Suprapubic skin (tissue), 4 donors: ENCODE data around the gene EYS. TPM values are rescaled to one million over a fixed set of nuclear protein-coding genes. Genes with fewer than 3 reads are reported as not detected.
"Not testable (repeated sequence)": the region's sequence is repeated elsewhere in the genome, so short reads cannot be mapped to it uniquely, and the experiment has no call there.

Source experiments
- DNase-seq, 2 donors: peaks; one replicate each; pipeline ENCODE4 v3.0.0-alpha.2; 2019; ENCODE audit warnings: low spot score in 2 of 2
- H3K27ac ChIP-seq: fragments of 200-600 bp; sonication (generic); one replicate; pipeline ENCODE4 v1.5.1; 2019
- H3K27me3 ChIP-seq: fragments of 200-600 bp; sonication (generic); one replicate; pipeline ENCODE4 v1.5.1; 2019
- H3K36me3 ChIP-seq: fragments of 200-600 bp; sonication (generic); one replicate; pipeline ENCODE4 v1.5.1; 2019
- H3K4me1 ChIP-seq: fragments of 200-600 bp; sonication (generic); one replicate; pipeline ENCODE4 v1.5.1; 2019
- H3K4me3 ChIP-seq: fragments of 200-600 bp; sonication (generic); one replicate; pipeline ENCODE4 v1.5.1; 2019; ENCODE audit warnings: mild to moderate bottlenecking
- H3K9me3 ChIP-seq: fragments of 200-600 bp; sonication (generic); one replicate; pipeline ENCODE4 v1.5.1; 2019
- CTCF ChIP-seq, 2 donors: fragments of 200-600 bp in 1 of 2; fragments of 450-650 bp in 1 of 2; sonication (generic) in 1 of 2; IDR thresholded peaks; one replicate each; pipeline ENCODE4 v1.5.1; 2016 to 2019; ENCODE audit warnings: antibody characterized with exemption in 2 of 2, mild to moderate bottlenecking in 1 of 2, moderate library complexity in 1 of 2
- EP300 ChIP-seq: sonication (generic); formaldehyde crosslinking; IDR thresholded peaks from one replicate; pipeline ENCODE4 v1.6.1; 2017; ENCODE audit warnings: antibody characterized with exemption
- POLR2A ChIP-seq, 2 donors: fragments of 450-650 bp; IDR thresholded peaks; one replicate each; pipeline ENCODE4 v1.6.1; 2017; ENCODE audit warnings: antibody characterized with exemption in 2 of 2, mild to moderate bottlenecking in 2 of 2, moderate library complexity in 2 of 2
- POLR2AphosphoS5 ChIP-seq, 3 donors: sonication (generic); formaldehyde crosslinking; IDR thresholded peaks; one replicate each; pipeline ENCODE4 v1.6.1; 2017; ENCODE audit warnings: antibody characterized with exemption in 3 of 3
- WGBS: methylation state at CpG from one replicate; pipeline ENCODE4 v1.1.5; 2018; 5-methylcytosine and 5-hydroxymethylcytosine counted together
- total RNA-seq, 4 donors: library from RNA; depleted of rRNA; stranded (reverse); fragments of >200 nt; gene quantifications; one replicate each; pipeline ENCODE4 v1.1.0, GENCODE V29; 2016

EYS gene
- total RNA-seq, 4 donors from 2014 or later = not detected

DNA sequence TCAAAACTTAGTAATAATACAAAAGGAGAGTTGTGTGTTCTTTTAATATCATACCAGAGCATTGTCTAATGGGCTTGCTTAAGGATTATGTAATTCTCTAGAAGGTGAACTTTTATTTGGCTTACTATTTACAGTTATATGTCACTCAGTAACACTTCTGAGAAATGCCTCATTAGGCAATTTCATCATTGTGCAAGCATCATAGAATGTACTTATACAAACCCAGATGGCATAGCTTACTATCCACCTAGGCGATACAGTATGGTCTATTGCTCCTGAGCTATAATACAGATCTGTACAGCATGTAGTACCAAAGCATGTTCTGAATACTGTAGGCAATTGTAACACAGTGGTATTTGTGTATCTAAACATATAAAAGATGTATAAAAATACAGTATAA lies 1731.3 kb downstream of the EYS start:
- H3K4me1 ChIP-seq = no peaks in the 10 kb centered on the region
- no peak overlapping the region for H3K27ac ChIP-seq
- H3K4me3 ChIP-seq = no peak overlapping the region
- 54% methylated on average over 1 of the region's 1 CpG for WGBS
- no peaks in the 10 kb centered on the region for H3K9me3 ChIP-seq
- H3K27me3 ChIP-seq = no peaks in the 10 kb centered on the region
- no peak for DNase-seq
- TF ChIP-seq EP300 (no peak), POLR2AphosphoS5 (IDR thresholded peaks at IDR 0.05) (no peak), POLR2A (IDR thresholded peaks at IDR 0.05) (no peak), CTCF (IDR thresholded peaks at IDR 0.05) (no peak)
- no peaks in the 10 kb centered on the region for H3K36me3 ChIP-seq

DNA sequence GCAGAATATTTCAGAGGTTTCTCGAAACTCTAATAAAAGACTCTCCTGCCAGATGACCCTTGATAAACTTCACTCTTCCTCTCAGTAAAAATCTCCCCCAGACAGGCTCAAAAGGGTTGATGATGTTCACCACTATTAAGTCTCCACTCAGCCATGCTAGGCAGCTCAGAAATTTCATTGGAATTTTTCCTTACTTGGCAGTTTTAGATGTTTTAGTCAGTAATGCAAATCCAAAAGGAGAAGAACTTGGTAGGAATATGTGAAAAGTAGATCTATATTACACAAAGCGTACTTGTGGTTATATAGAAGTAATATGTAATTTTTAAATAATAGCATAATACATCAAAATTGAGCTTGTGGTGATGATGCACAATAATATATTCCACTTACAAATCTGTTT lies 1738.4 kb downstream of the EYS start:
- 70% methylated on average over 2 of the region's 2 CpGs for WGBS
- H3K9me3 ChIP-seq = no peaks in the 10 kb centered on the region
- H3K27ac ChIP-seq = no peak overlapping the region
- no peaks in the 10 kb centered on the region for H3K27me3 ChIP-seq
- no peak overlapping the region for H3K4me3 ChIP-seq
- TF ChIP-seq POLR2AphosphoS5 (IDR thresholded peaks at IDR 0.05) = no peak
- no peak for DNase-seq
- no peaks in the 10 kb centered on the region for H3K4me1 ChIP-seq
- H3K36me3 ChIP-seq = no peaks in the 10 kb centered on the region

- no peaks in the 10 kb centered on the region for H3K4me1 ChIP-seq
- H3K4me3 ChIP-seq = no peak overlapping the region
- TF ChIP-seq CTCF (IDR thresholded peaks at IDR 0.05) (no peak), EP300 (no peak), POLR2A (IDR thresholded peaks at IDR 0.05) (no peak), POLR2AphosphoS5 (IDR thresholded peaks at IDR 0.05) (no peak)
- H3K27me3 ChIP-seq = no peaks in the 10 kb centered on the region
- no peak for DNase-seq
- no peak overlapping the region for H3K27ac ChIP-seq
- no peaks in the 10 kb centered on the region for H3K9me3 ChIP-seq
- H3K36me3 ChIP-seq = no peaks in the 10 kb centered on the region
These were observed 1742.7 kb downstream of the EYS start for GRCh38 chr6:63964366-63964765.

DNA sequence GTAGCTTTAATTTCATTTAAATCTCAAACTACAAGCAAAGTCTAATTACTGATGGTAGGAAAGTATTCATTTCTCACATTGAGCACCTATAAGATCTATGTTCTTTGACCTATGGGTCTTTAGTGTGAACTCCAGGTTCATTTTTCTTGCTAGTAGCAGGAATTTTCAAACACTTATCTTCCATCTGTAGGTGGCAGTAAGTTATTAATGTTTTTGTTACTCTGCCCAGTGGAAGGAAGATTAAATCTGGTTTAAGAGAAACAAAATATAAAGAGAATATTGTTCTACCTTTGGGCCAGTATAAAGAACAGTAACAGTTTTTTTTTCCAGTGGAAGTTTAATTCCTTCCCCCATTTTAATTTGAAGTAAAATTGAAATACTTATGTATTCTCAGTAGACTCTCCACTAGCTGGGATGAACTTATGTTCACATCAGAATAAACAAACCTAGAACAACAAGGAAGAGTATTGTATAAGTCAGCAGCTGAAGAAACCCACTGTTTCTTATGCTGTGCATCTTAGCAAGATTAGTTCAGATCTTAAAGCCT lies 1743.2 kb downstream of the EYS start:
- no peak for DNase-seq
- TF ChIP-seq EP300 = no peak
- TF ChIP-seq POLR2AphosphoS5 (IDR thresholded peaks at IDR 0.05) = no peak
- no peak for TF ChIP-seq CTCF (IDR thresholded peaks at IDR 0.05)
- TF ChIP-seq POLR2A (IDR thresholded peaks at IDR 0.05) = no peak
- no peak overlapping the region for H3K27ac ChIP-seq

GRCh38 chr6:63953336-63954021 lies 1753.5 kb downstream of the EYS start:
- WGBS = 58% methylated on average over 3 of the region's 3 CpGs

More for the DNA sequence above, 1743.2 kb downstream of the EYS start:
- Histone ChIP-seq H3K27me3 (no peaks in the 10 kb centered on the region), H3K4me3 (no peak overlapping the region), H3K9me3 (no peaks in the 10 kb centered on the region), H3K4me1 (no peaks in the 10 kb centered on the region), H3K36me3 (no peaks in the 10 kb centered on the region)

GRCh38 chr6:63947792-63948529 lies 1759.1 kb downstream of the EYS start:
- TF ChIP-seq EP300 (no peak), POLR2A (IDR thresholded peaks at IDR 0.05) (no peak), CTCF (IDR thresholded peaks at IDR 0.05) (no peak), POLR2AphosphoS5 (IDR thresholded peaks at IDR 0.05) (no peak)
- no peaks in the 10 kb centered on the region for H3K4me1 ChIP-seq
- WGBS = 81% methylated on average over 3 of the region's 3 CpGs
- no peaks in the 10 kb centered on the region for H3K36me3 ChIP-seq
- no peaks in the 10 kb centered on the region for H3K9me3 ChIP-seq
- no peak overlapping the region for H3K4me3 ChIP-seq
- no peaks in the 10 kb centered on the region for H3K27me3 ChIP-seq
- DNase-seq = no peak
- no peak overlapping the region for H3K27ac ChIP-seq

More at GRCh38 chr6:63953336-63954021, 1753.5 kb downstream of the EYS start:
- not testable (repeated sequence) for H3K9me3 ChIP-seq, H3K4me3 ChIP-seq, DNase-seq, H3K36me3 ChIP-seq, H3K4me1 ChIP-seq, H3K27me3 ChIP-seq, H3K27ac ChIP-seq
